ENCODE measurements around the gene POLL.

POLL gene

DNA sequence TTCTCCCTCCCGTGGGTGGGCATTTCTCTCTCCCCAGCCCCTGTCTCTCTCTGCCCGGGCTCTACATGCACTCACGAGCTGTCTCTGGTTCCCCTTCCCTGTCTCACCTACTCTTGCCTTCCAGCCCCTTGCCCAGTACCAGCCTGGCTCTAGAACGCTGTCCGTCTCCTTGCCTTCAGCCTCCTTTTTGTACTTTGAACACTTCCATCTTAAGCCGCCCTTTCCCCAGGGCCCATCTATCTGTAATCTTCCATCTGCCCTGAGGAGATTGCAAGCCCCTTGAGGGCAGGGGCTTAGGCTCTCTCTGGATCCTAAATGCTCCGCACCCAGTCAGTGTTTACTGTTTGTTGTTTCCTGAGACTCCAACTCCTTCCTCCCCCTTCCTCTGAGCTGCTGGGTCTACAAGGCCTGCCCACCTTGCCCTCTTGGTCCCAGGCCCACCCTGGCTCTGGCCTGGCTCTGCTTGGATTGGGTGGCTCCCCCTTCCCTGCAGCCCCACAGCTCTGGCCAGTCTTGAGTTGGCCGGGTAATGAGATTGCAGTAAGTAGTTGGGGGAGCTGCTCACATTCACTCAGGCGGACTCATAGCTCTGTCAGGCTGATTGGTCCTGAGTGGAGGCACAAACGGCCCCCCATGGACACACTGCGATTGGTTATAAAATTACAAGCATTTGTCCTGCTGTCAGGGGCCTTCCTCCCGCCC, 28.3 kb downstream of the POLL start:
- no peak overlapping the region for H3K4me3 ChIP-seq (ENCODE audit: control insufficient read depth, low read depth, low read length)
- TF ChIP-seq CTCF (conservative IDR thresholded peaks at IDR 0.05; ENCODE audit: control insufficient read depth, insufficient read depth, low read depth, low read length), result no peak
- no peak for DNase-seq (ENCODE audit: low read depth)

GRCh38 chr10:101558671-101559595, 29.1 kb downstream of the POLL start:
- DNase-seq (ENCODE audit: low read depth), result no peak
- no peak for TF ChIP-seq CTCF (conservative IDR thresholded peaks at IDR 0.05; ENCODE audit: control insufficient read depth, insufficient read depth, low read depth, low read length)
- H3K4me3 ChIP-seq (ENCODE audit: control insufficient read depth, low read depth, low read length), result no peak overlapping the region

DNA sequence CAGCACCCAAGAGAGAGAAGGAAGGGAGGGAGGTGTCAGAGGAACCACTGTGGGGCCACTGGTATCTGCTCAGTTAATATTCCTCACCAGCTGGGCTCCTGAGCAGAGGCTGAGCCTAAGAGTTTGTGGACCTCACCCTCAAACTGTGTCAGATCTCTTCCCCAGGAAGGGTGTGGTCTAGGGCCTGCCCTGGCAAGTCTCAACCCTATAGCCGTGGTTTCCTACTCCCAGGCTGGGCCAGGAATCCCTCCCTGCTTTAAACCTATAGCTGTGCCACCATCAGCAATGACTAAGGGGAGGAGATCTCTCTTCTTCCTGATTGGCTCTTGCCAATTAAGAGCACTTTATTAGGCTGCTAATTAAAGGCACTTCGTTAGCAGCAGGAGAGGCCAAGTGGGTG, 29.9 kb downstream of the POLL start:
- DNase-seq (ENCODE audit: low read depth), result no peak
- no peak overlapping the region for H3K4me3 ChIP-seq (ENCODE audit: control insufficient read depth, low read depth, low read length)
- TF ChIP-seq CTCF (conservative IDR thresholded peaks at IDR 0.05; ENCODE audit: control insufficient read depth, insufficient read depth, low read depth, low read length), result no peak

DNA sequence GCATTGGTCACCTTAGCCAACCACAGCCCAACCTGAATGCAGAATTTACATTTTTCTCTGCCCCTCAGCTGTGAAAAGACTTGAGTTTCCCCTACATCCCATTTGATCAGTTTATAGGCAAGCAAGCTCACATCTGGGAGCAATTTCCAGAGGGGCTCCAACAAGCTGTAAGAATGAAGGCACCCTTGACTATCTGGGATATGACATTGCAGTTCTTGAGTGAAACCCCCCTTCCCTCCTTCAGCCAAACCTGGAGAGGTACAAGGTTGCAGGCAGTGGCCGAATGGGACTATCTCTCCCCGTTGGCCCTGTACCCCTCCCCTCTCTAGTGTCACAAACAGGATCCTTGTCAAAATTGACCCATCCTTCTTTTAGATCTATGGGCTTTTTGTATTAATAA, 30.5 kb downstream of the POLL start:
- DNase-seq (ENCODE audit: low read depth), result no peak
- H3K4me3 ChIP-seq (ENCODE audit: control insufficient read depth, low read depth, low read length), result no peak overlapping the region
- TF ChIP-seq CTCF (conservative IDR thresholded peaks at IDR 0.05; ENCODE audit: control insufficient read depth, insufficient read depth, low read depth, low read length), result no peak

GRCh38 chr10:101552442-101552841, 35.6 kb downstream of the POLL start:
- H3K4me3 ChIP-seq (ENCODE audit: control insufficient read depth, low read depth, low read length), result no peak overlapping the region
- no peak for TF ChIP-seq CTCF (conservative IDR thresholded peaks at IDR 0.05; ENCODE audit: control insufficient read depth, insufficient read depth, low read depth, low read length)
- no peak for DNase-seq (ENCODE audit: low read depth)

DNA sequence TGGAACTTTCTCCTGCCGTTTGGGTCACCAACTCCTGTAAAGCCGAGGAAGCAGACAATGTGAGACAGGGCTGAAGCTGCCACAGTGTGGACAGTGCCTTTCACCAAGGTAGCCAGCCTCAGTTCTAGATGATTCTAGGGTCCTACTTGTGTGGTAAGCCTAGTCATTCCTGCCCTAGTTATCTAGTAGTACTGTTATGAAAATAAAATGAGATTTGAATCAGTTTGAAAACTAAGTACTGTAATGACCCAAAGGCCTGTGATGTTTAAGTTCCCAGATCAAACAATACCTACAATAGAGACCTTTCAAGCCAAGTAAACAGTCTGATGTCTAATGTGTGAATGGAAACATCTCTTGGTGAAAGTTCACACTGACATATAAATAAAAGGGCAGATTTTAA, 37.1 kb downstream of the POLL start:
- no peak for DNase-seq (ENCODE audit: low read depth)
- no peak for TF ChIP-seq CTCF (conservative IDR thresholded peaks at IDR 0.05; ENCODE audit: control insufficient read depth, insufficient read depth, low read depth, low read length)
- no peak overlapping the region for H3K4me3 ChIP-seq (ENCODE audit: control insufficient read depth, low read depth, low read length)
